Stimulated activated CD8-positive, alpha-beta memory T cell treated with anti-CD3 and anti-CD28 coated beads, Interleukin-2, amount 100 ng/mL, for 1 hour (primary cell): Measurements from ENCODE around the gene NT5C2.

Experiments
- DNase-seq, 2 donors: peaks; one replicate each; pipeline ENCODE4 v3.0.0-alpha.2; 2020; ENCODE audit warnings: low read depth in 2 of 2

NT5C2 gene

GRCh38 chr10:103123282-103124024, 69.6 kb downstream of the NT5C2 start:
- no peak for DNase-seq

GRCh38 chr10:103120977-103121735, 71.9 kb downstream of the NT5C2 start:
- DNase-seq: no peak

DNA sequence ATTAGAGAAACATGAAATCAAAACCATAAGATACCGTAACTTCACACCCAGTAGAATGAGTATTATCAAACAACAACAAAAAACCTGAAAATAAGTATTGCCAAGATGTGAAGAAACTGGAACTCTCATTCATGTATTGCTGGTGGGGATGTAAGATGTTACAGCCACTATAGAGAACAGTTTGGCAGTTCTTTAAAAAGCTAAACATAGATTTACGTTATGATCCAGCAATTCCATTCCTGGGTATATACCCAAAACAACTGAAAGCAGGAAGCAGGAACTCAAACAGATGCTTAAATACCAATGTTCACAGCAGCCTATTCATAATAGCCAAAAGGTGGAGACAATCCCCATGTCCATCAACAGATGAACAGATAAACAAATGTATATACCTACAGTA, 72.5 kb downstream of the NT5C2 start:
- DNase-seq: no peak

DNA sequence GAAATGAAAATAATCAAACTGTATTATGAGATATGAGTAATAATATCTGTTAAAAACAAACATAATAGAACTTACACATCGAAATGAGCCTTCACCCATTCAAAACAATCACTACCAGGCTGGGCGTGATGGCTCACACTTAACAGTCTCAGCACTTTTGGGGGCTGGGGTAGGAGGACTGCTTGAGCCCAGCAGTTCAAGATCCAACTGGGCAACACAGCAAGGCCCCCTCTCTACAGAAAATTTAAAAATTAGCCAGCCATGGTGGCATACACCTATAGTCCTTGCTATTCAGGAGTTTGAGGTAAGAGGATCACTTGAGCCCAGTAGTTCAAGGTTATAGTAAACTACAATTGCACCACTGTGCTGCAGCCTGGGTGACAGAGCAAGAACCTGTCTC, 75.8 kb downstream of the NT5C2 start:
- no peak for DNase-seq

GRCh38 chr10:103114876-103115275, 78.2 kb downstream of the NT5C2 start:
- DNase-seq: no peak

- DNase-seq: no peak
Observed at GRCh38 chr10:103111918-103112877, 80.9 kb downstream of the NT5C2 start.

GRCh38 chr10:103111031-103111917, 81.8 kb downstream of the NT5C2 start:
- DNase-seq: no peak

- no peak for DNase-seq
Observed at GRCh38 chr10:103110407-103110806, 82.7 kb downstream of the NT5C2 start.

- DNase-seq: no peak
Observed at GRCh38 chr10:103109821-103110220, 83.3 kb downstream of the NT5C2 start.

DNA sequence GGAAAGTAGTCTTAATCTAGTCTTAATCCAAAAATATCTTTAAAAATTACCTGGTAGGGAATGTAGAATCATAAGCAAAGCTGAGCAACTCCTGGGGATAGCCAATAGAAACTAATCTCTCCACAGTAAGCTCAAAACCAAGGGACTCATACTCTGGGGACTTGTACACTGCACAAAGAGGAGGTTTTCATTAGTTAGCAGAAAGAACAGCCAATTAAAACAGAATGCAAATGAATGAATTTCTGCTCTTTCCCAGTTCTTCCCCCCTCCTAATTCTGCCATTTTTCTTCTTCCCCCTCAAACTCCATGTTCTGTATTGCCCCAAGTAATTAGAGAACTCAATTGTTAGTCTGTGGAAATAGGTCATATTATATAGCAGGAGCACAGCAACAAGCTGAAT, 86.5 kb downstream of the NT5C2 start:
- DNase-seq: no peak

DNA sequence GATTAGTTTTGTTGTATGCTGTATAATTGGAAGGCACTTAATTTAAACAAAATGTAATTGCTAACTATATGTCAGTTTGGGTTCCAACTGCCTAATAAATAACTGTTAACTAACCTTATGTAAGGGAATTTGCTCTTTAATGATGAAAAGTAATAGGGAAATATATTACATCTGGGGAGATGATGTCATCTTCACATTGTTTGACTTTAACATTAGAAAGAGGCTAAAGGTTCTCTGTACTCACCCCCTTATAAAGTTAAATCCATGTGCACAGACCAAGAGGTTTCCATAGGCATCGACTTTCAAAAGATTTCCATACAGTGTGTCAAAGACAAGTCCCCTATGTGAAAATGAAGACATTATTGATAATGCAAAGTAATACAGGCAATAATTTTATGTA, 87.6 kb downstream of the NT5C2 start:
- DNase-seq: no peak

DNA sequence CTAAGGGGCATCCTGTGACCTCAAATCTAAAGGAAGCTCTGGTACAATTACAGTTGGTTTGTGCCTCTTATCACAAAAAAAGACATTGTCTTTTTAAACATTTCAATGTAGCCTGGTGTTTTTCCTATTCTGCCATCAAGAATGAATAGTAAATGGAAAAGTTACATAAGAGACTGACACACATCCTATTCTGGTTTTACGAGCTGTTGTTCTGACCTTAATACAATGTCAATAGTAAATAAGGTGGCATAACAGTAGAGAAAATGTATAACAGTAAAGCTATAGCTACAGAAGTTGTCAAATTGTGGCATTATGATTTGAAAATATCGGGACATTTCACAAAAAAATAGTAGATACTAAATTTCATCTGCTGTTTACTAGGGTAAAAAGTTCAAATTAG, 88.4 kb downstream of the NT5C2 start:
- no peak for DNase-seq

- DNase-seq: no peak
Observed at GRCh38 chr10:103103989-103104388, 89.1 kb downstream of the NT5C2 start.

DNA sequence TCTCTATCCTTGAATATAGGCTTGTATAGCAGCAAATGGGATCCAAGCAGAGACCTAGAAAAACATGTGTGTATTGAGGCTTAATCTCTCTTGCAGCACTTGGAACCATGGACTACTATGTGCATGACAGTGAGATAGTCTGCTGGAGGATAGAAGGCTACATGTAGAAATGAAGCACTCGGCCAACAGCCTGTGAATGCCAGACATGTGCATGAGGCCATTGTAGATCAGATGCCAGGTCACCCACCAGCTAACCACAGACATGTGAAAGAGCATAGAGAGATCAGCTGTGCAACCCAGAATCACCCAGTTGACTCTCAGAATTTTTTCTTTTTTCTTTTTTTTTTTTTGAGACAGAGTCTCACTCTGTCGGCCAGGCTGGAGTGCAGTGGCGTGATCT, 90.9 kb downstream of the NT5C2 start:
- DNase-seq: no peak

DNA sequence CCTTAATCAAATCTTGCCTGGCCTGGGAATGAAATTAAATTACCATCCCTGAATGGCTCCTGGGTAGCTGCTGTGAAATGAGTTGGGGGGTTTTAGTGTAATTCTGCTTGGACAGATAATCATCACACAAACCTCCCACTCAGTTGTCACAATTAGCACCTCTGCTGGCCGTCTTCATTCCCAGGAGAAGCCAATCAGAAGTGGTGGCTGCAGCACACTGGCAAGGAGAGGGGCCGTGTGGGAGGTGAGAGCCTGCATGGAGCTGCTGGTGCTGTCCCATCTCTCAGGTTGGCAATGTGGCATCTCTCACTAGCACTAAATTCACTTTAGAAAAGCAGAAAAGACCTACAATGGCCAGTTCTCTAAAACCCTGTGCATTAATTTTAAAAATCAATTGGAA, 92.5 kb downstream of the NT5C2 start:
- no peak for DNase-seq

GRCh38 chr10:103098240-103098639, 94.8 kb downstream of the NT5C2 start:
- DNase-seq: no peak

GRCh38 chr10:103096130-103096529, 96.9 kb downstream of the NT5C2 start:
- no peak for DNase-seq

DNA sequence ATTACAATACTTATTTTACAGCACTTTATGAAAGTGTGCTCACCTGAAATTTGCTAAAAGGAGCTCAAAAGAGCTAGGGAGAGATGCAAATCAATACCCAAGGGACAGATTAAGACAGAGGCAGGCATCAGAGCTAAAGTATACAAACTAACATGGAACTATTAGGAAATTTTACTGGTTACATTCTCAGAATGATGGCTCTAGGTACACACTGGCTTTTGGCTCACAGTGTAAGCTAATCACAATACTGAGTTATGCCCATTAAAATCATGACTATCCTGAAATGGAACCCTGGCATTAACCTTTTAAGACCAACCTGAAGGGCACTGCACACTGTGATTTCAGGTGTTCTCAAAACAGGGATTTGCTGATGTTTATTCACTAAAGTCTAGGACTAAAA, 98.1 kb downstream of the NT5C2 start:
- no peak for DNase-seq

DNA sequence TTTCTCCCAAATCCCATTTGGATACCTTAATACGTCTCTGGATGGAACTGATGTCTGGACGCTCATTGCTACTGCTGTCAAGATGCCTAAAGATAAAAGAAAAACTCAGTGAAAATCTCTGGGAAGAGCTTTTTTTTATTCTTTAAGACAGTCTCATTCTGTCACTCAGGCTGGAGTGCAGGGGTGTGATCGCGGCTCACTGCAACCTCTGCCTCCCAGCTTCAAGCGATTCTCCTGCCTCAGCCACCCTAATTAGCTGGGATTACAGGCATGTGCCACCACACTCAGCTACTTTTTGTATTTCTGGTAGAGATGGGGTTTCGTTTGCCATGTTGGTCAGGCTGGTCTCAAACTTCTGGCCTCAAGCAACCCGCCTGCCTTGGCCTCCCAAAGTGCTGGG, 102.2 kb downstream of the NT5C2 start:
- no peak for DNase-seq

GRCh38 chr10:103089493-103089892, 103.6 kb downstream of the NT5C2 start:
- DNase-seq: no peak

GRCh38 chr10:103086799-103087198, 106.3 kb downstream of the NT5C2 start:
- no peak for DNase-seq
